ENCODE measurements around the gene MAN2C1.

DNA sequence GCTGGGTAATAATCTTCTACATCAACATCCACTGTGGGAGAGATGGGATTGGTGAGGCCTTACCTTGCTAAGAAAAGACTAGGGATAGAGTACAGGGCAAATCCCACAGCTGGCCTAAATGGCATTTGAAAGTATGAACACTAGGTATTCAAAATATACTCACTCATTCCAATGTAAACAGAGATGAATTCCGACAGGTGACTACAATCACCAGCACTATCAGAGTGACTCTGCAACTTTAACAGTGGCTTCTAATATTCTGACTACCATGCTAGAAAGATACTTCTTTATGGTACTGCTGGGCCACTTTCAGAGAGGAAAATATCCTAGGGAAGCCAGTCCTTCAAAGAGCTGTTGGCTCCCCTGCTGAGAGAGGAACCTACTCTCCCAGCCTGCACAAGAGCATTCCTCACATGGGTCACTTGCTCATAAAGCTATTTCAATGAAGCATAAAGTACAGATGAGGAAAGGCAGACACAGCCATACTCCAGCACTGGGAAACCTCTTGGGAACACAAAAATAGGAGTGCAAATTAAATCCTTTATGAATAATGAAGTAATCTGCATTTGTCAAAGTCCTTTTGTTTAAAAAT lies 21.5 kb upstream of the MAN2C1 start:
- TF ChIP-seq, protein P1, sequence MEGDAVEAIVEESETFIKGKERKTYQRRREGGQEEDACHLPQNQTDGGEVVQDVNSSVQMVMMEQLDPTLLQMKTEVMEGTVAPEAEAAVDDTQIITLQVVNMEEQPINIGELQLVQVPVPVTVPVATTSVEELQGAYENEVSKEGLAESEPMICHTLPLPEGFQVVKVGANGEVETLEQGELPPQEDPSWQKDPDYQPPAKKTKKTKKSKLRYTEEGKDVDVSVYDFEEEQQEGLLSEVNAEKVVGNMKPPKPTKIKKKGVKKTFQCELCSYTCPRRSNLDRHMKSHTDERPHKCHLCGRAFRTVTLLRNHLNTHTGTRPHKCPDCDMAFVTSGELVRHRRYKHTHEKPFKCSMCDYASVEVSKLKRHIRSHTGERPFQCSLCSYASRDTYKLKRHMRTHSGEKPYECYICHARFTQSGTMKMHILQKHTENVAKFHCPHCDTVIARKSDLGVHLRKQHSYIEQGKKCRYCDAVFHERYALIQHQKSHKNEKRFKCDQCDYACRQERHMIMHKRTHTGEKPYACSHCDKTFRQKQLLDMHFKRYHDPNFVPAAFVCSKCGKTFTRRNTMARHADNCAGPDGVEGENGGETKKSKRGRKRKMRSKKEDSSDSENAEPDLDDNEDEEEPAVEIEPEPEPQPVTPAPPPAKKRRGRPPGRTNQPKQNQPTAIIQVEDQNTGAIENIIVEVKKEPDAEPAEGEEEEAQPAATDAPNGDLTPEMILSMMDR (IDR thresholded peaks at IDR 0.05; ENCODE audit: insufficient read depth, low read length, poor library complexity, severe bottlenecking): no peak
- no peak for TF ChIP-seq EZH2phosphoT487 (conservative IDR thresholded peaks at IDR 0.05; ENCODE audit: low read length)
